GM19467 (cell line): ENCODE results near the gene TAPT1.

Source experiments
- ATAC-seq: cut with Tn5 transposase; IDR thresholded peaks from one replicate; pipeline ENCODE4 v1.9.1; 2021; ENCODE audit warnings: mild to moderate bottlenecking, moderate library complexity; ENCODE audit not compliant: unreplicated experiment

TAPT1 gene

DNA sequence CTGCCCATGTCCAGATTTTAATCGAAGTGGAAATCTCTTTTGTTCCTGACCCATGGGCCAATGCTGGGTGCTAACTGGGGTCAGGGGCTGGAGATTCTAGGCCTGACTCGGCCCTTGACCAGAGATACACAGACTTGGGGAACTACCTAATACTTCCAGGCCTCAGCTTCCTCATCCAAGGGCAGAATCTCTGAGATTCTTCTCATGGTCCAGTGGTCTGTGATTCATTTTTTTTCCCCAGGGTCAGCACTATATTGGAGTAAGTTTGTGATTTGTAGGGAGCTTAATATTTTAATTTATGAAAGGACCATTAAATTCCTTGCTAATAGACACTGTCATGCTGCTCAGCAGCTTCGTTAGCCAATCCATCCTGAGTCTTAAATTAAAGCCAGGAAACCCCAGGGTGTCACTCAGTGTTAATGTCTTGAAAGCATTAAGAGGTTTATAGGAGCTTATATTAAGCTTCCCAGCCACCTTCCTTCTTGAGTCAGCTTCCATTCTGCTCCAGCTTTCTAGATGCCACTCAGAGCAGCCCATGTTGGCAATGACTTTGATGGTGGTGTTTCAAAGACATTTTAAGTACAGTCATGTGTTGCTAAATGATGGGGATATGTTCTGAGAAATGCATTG lies 115.5 kb downstream of the TAPT1 start:
- no peak for ATAC-seq
